Measurements from ENCODE around the gene RARB. TPM values are rescaled to one million over a fixed set of nuclear protein-coding genes. Genes with fewer than 3 reads are reported as not detected.

Gene RARB
- total RNA-seq, 1 donor, result not detected

DNA sequence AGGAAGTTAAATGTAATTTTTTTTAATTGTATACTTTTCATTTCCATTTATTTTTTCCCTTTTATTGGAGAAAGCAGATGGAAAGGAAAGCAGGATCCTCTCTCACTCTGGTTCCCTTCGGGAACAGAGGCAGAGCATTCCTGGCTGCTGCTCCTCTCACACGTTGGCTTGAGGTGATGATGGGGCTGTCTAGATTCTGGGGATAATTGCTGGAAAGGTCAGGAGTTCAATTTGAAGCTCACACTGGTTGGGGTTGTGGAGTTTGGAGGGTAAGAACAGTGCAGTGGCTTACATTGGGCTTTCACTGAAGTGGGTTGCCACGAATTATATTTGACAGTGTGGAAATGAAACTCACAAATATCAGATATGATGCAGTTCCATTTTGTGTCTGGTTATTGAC is 57.6 kb downstream of the RARB start:
- Histone ChIP-seq H3K4me1 (ENCODE audit: insufficient read depth, low read length) (no peaks in the 10 kb centered on the region), H3K9me3 (ENCODE audit: low read depth, low read length) (no peaks in the 10 kb centered on the region), H3K4me3 (ENCODE audit: low read length) (no peak overlapping the region), H3K27me3 (ENCODE audit: insufficient read depth, low read length) (no peaks in the 10 kb centered on the region)

DNA sequence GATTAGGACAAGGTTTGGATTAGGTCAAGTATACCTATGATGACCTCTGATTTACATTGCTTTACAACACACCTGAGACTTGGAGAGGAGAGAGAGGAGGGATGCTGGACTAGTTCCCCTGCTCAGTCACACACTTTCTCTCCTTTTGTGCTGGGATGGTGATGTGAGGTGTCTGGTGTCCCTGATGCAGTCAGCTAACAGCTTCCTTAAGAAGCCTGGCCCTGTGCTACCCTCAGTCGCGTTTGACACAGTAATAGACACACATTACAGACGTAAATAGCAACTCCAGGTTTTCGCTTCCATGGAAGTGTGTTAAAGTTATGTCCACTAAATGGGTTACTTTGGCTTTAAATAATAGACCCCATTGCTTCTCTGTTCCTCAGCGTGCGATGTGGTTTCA is 58.9 kb downstream of the RARB start:
- H3K4me3 ChIP-seq (ENCODE audit: low read length), result no peak overlapping the region
- H3K27me3 ChIP-seq (ENCODE audit: insufficient read depth, low read length), result no peaks in the 10 kb centered on the region
- H3K4me1 ChIP-seq (ENCODE audit: insufficient read depth, low read length), result no peaks in the 10 kb centered on the region
- H3K9me3 ChIP-seq (ENCODE audit: low read depth, low read length), result no peaks in the 10 kb centered on the region

DNA sequence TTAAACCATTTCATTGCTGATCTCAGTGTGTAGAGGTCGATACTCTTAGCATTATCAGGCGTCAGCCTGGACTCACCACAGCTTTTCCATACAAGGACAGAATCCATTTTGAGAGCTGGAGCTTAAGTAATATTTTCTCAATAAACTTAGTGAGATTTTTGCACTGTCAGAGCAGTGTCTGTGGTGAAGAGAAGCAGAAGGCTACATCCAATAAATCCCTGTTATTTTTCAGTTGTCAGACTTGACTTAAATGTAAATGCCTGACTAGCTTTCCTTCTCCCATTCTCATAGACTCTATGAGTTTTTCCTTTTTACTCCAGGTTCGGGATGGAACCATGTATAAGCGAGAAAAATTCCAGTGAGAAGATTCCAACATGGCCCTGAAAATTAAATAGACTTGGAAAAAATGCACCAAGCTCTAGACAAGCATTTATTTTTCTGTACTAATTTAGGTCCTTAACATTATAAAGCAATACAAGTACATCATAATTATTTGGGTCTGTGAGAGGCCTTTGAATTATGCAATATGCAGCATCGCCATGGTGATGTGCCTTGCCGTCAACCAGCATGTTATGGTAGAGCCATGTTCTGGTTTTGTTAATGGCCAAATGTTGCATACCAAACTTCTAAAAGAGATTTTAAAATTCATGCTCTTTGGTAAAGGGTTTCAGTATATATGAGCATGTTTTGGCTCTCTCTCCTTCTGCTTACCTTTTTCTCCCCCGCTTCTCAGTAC is 62.0 kb downstream of the RARB start:
- Histone ChIP-seq H3K27me3 (ENCODE audit: insufficient read depth, low read length) (no peaks in the 10 kb centered on the region), H3K9me3 (ENCODE audit: low read depth, low read length) (peaks cover 17% of the 10 kb centered on the region), H3K4me3 (ENCODE audit: low read length) (no peak overlapping the region), H3K4me1 (ENCODE audit: insufficient read depth, low read length) (no peaks in the 10 kb centered on the region)

DNA sequence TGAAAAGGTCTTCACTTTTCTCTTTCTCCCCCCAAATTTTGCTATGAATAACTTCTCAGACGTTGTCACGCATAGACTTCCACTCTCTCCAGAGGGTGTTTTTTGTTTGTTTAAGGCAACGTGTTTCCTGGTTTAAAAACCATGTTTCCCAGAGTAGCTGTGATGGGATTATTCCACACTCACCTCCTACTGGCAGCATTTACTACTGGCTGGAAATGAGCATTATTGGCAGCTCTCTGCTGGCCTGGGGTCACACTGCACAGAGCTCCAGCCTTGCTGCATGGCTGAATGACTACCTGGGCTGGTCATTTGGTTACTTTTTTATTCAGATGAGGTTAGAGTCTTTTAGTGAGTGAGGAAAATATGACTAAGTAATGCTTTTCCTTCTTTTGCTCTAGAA is 65.2 kb downstream of the RARB start:
- no peaks in the 10 kb centered on the region for H3K4me1 ChIP-seq (ENCODE audit: insufficient read depth, low read length)
- H3K9me3 ChIP-seq (ENCODE audit: low read depth, low read length), result peaks cover 17% of the 10 kb centered on the region
- no peak overlapping the region for H3K4me3 ChIP-seq (ENCODE audit: low read length)
- no peaks in the 10 kb centered on the region for H3K27me3 ChIP-seq (ENCODE audit: insufficient read depth, low read length)

DNA sequence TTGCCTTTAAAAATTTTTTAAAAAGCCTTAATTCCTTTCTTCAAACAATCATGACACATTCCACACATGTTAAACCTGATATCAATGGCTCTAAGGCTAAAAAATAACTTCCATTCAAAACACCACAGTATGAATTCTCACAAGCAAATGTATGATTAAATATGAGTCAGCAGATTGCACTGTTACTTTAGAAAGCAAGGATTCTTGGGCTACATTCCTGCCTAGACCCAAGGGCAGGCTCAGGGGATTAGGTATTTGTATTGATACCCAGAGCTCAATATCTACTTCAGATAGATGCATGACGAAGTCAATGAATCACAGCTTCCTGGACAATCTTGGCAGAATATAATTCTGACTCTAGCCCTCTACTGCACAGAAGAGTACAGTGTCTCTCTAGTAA is 65.7 kb downstream of the RARB start:
- no peak overlapping the region for H3K4me3 ChIP-seq (ENCODE audit: low read length)
- no peaks in the 10 kb centered on the region for H3K4me1 ChIP-seq (ENCODE audit: insufficient read depth, low read length)
- no peaks in the 10 kb centered on the region for H3K27me3 ChIP-seq (ENCODE audit: insufficient read depth, low read length)
- peaks cover 17% of the 10 kb centered on the region for H3K9me3 ChIP-seq (ENCODE audit: low read depth, low read length)

DNA sequence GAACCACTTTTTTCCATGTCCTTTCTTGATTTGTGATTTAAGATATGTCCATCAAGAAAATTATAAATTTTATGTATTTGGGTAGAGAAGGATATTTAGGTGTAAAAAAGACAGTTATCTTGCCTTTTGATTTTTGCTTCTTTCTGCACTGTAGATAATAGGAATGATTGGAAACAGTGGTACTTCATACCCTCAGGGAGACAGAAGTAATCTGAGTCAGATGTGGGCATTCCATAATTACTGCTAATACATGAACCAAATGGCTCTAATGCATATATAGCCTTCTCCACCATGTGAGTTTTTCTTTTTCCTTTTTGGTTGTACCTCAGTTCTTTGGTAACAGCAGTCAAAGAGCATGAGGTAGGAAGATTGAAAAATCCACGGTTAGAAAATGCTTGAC is 67.2 kb downstream of the RARB start:
- H3K4me3 ChIP-seq (ENCODE audit: low read length), result no peak overlapping the region
- H3K4me1 ChIP-seq (ENCODE audit: insufficient read depth, low read length), result no peaks in the 10 kb centered on the region
- H3K27me3 ChIP-seq (ENCODE audit: insufficient read depth, low read length), result no peaks in the 10 kb centered on the region
- peaks cover 17% of the 10 kb centered on the region for H3K9me3 ChIP-seq (ENCODE audit: low read depth, low read length)

DNA sequence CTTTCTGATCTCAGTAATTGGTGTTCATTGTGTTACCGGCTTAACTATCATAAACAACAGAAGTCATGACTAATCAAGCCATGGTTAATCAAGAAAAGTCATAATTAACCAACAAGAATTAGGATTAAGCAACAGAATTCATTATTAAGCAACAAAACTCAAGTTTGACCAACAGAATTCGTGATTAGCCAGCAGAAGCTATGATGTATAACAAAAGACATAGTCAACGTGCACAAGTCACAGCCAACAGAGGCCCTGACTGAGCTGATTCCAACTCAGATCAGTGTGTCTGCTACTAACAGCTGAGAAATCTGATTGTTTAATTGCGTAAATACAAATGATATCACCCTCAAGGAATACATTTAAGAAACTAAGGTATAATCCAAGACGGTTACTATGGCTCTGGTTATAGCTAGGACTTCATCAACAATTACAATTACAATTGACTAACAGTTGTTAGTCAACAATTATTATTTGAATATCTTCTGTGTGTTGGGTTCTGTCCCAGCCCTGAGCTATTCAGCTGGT is 67.7 kb downstream of the RARB start:
- Histone ChIP-seq H3K4me1 (ENCODE audit: insufficient read depth, low read length) (no peaks in the 10 kb centered on the region), H3K9me3 (ENCODE audit: low read depth, low read length) (peaks cover 17% of the 10 kb centered on the region), H3K4me3 (ENCODE audit: low read length) (no peak overlapping the region), H3K27me3 (ENCODE audit: insufficient read depth, low read length) (no peaks in the 10 kb centered on the region)

DNA sequence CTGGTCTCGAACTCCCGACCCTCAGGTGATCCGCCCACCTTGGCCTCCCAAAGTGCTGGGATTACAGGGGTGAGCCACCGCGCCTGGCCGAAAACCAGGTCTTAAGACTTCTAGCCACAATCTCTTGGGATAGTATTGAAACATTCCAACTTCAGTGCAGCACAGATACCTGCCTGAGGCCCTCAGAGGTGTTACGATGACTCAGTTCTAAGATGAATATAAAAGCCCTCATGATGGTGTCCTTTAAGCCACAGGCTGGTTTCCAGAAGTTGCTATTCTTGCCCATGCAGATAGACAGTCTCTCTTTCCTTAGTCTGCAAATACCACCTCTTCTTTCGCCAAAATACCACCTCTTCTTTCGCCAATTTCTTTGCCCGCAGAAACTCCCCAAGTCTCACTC is 69.0 kb downstream of the RARB start:
- no peak overlapping the region for H3K4me3 ChIP-seq (ENCODE audit: low read length)
- H3K9me3 ChIP-seq (ENCODE audit: low read depth, low read length), result peaks cover 17% of the 10 kb centered on the region
- H3K27me3 ChIP-seq (ENCODE audit: insufficient read depth, low read length), result no peaks in the 10 kb centered on the region
- H3K4me1 ChIP-seq (ENCODE audit: insufficient read depth, low read length), result no peaks in the 10 kb centered on the region

DNA sequence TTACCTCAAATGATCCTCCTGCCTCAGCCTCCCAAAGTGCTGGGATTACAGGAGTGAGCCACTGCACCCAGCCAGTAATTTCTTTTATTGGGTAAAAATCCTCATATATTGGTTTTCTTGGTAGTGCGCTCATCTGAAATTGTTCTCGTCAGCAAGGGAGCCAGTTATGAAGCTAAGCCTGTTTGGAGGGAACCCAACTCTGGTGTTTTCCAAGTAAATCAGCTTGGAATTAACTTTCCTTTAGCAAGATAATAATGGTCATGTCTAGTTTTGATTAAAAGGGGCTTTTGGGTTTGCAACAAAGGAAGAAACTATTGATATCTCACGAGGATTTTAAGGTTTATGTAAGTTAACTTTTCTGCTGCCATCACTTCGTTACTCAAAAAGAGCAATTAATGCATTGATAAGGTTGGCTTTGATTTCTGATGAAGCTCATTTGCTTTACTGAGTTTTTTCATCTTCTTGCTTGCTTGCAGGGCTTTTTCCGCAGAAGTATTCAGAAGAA is 72.7 kb downstream of the RARB start:
- Histone ChIP-seq H3K4me1 (ENCODE audit: insufficient read depth, low read length) (no peaks in the 10 kb centered on the region), H3K9me3 (ENCODE audit: low read depth, low read length) (no peaks in the 10 kb centered on the region), H3K4me3 (ENCODE audit: low read length) (no peak overlapping the region), H3K27me3 (ENCODE audit: insufficient read depth, low read length) (no peaks in the 10 kb centered on the region)

DNA sequence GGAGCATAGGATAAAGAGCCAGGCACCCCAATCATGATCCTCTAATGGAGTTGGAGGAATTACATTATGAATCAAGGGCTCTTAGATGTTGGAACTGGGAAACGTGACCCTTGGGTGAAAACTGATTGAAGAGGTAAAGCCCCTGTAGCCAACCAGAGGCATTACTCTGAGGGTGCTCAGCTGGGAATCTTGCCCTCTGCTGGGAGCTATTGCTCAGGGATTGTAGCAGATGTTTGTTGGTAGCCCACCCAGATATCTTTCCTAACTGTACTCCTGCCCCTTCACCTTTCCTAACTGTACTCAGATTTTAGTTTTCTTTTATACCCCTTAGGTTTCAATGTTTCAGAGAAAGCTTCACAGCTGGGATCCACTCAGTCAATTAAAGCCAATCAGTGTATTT is 74.2 kb downstream of the RARB start:
- H3K27me3 ChIP-seq (ENCODE audit: insufficient read depth, low read length), result no peaks in the 10 kb centered on the region
- no peaks in the 10 kb centered on the region for H3K4me1 ChIP-seq (ENCODE audit: insufficient read depth, low read length)
- no peaks in the 10 kb centered on the region for H3K9me3 ChIP-seq (ENCODE audit: low read depth, low read length)
- H3K4me3 ChIP-seq (ENCODE audit: low read length), result no peak overlapping the region

DNA sequence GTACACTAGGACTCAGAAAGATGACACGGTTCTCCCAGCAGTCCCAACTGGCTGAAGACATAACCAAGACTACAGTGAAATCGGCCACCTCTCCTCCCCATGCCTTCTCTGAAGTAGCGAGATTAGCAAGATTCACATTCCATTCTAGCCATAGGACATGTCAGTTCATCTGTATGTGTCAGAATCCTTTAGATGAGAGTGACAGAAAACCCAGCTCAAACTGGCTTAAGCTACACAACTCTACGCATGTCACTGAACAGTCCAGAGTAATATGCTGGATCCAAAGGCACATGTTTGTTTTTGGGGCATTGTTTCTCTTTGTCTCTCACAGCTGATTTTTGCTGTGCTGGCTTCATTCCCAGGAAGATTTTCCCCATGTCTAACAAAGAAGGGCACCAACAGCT is 75.8 kb downstream of the RARB start:
- H3K4me1 ChIP-seq (ENCODE audit: insufficient read depth, low read length), result no peaks in the 10 kb centered on the region
- H3K4me3 ChIP-seq (ENCODE audit: low read length), result no peak overlapping the region
- H3K9me3 ChIP-seq (ENCODE audit: low read depth, low read length), result no peaks in the 10 kb centered on the region
- H3K27me3 ChIP-seq (ENCODE audit: insufficient read depth, low read length), result no peaks in the 10 kb centered on the region

DNA sequence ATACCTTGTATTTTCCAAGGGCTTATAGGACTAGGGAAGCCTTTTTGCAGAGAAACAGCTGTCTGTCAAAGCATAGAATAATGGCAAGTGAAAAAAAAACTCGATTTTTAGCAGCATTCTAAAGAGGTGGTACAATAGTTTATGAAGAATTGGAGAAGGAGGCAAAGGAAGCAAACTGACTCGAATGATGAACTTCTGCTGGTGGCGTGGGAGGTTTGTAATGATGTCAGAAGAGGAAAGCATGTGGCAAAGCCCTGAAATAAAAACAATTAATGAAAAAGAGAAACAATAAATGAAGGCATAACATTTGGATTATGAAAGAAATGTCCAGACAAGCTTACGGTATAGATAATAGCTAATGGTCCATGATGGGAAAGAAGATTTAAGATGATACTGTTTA is 77.5 kb downstream of the RARB start:
- H3K27me3 ChIP-seq (ENCODE audit: insufficient read depth, low read length), result no peaks in the 10 kb centered on the region
- H3K9me3 ChIP-seq (ENCODE audit: low read depth, low read length), result no peaks in the 10 kb centered on the region
- H3K4me3 ChIP-seq (ENCODE audit: low read length), result no peak overlapping the region
- H3K4me1 ChIP-seq (ENCODE audit: insufficient read depth, low read length), result no peaks in the 10 kb centered on the region

DNA sequence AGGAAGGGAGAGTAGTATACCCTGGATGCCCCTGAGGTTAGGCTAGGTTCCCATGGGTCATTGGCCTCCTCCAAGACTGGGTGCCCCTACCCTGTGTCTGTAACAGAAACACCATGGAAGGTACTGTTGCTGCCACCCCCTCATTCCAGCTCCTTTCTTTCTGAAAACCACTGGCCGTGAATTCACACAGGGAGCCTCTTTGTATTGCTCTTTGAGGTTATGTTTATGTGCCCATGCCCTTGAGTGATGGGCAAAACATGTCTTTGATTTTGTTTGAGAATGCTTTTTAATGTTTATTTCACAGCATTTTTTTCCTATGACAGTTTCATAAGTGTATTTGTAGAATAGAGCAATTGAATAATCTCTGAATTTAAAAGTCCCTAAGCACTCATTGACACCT is 79.7 kb downstream of the RARB start:
- H3K27me3 ChIP-seq (ENCODE audit: insufficient read depth, low read length), result no peaks in the 10 kb centered on the region
- H3K4me1 ChIP-seq (ENCODE audit: insufficient read depth, low read length), result no peaks in the 10 kb centered on the region
- H3K4me3 ChIP-seq (ENCODE audit: low read length), result no peak overlapping the region
- H3K9me3 ChIP-seq (ENCODE audit: low read depth, low read length), result no peaks in the 10 kb centered on the region

DNA sequence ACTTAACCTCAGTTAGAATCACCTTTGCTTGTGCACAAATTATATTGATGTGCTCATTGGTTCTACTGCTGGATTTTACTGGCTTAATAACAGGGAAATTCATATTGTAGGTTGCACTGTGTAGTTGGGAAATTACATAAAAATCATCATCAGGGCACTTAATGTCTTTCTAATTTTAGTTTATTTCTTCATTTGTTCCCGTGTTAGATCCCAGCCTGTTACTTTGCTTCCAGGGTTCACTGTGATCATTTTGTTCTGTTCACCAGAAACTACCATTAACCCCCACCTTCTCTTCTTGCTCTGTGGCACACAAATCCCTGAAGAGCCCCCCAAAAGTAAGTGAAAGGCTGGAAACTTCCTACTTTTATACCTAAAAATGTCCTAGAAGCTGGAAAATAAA is 80.4 kb downstream of the RARB start:
- Histone ChIP-seq H3K27me3 (ENCODE audit: insufficient read depth, low read length) (no peaks in the 10 kb centered on the region), H3K4me3 (ENCODE audit: low read length) (no peak overlapping the region), H3K9me3 (ENCODE audit: low read depth, low read length) (no peaks in the 10 kb centered on the region), H3K4me1 (ENCODE audit: insufficient read depth, low read length) (no peaks in the 10 kb centered on the region)

DNA sequence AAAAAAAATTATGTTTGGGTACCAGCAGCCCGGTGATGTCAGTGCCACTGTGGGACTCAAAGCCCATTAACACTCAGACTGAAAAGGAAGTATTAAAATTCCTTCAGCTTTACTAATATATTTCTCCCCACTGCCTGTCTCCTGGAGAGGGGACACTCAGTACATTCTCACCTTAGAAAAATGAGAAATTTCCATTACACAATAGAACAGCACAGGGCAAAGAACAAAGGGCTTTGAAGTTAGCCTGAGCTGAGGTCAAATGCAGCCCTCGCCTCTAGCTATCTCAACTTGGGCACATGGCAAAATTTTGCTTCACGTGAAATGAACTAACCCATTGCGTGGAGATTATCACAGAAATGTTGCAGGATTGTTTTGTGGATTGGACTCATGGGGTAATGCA is 80.8 kb downstream of the RARB start:
- no peak overlapping the region for H3K4me3 ChIP-seq (ENCODE audit: low read length)
- H3K27me3 ChIP-seq (ENCODE audit: insufficient read depth, low read length), result no peaks in the 10 kb centered on the region
- no peaks in the 10 kb centered on the region for H3K9me3 ChIP-seq (ENCODE audit: low read depth, low read length)
- H3K4me1 ChIP-seq (ENCODE audit: insufficient read depth, low read length), result no peaks in the 10 kb centered on the region

DNA sequence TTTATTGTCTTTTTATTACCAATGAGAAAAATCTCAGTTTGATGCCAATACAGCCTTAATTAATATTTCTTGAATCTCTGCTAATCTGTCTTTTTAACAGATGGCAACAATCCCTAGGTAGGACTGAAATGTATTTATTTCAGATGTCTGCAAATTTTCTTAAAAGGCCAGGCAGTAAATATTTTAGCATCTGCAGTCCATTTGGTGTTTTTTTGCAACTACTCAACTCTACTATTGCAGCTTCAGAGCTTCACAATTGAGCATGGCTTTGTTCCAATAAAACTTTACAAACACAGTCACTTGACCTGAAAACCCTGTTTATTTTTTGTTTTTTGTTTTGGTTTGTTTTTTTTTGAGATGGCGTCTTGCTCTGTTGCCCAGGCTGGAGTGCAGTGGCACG is 82.7 kb downstream of the RARB start:
- no peaks in the 10 kb centered on the region for H3K9me3 ChIP-seq (ENCODE audit: low read depth, low read length)
- H3K4me3 ChIP-seq (ENCODE audit: low read length), result no peak overlapping the region
- no peaks in the 10 kb centered on the region for H3K4me1 ChIP-seq (ENCODE audit: insufficient read depth, low read length)
- H3K27me3 ChIP-seq (ENCODE audit: insufficient read depth, low read length), result no peaks in the 10 kb centered on the region

Data from mononuclear cell (primary cell).